Esophagus squamous epithelium (tissue), 5 donors: Measurements from ENCODE around the gene ST7. TPM values are rescaled to one million over a fixed set of nuclear protein-coding genes. Genes with fewer than 3 reads are reported as not detected.

Source experiments
- DNase-seq: peaks from one replicate; lab custom pipeline; 2025; lab: John Stamatoyannopoulos, UW
- H3K27ac ChIP-seq, 4 donors: fragments of 200-600 bp; sonication (generic); one replicate each; pipeline ENCODE4 v1.5.1; 2016 to 2019; ENCODE audit warnings: mild to moderate bottlenecking in 1 of 4
- H3K27me3 ChIP-seq, 4 donors: fragments of 200-600 bp; sonication (generic); 1 replicate in 3 of 4; 2 replicates in 1 of 4; pipeline versions ENCODE4 v1.5.1 to v1.6.0; 2017 to 2021; ENCODE audit warnings: antibody characterized with exemption in 1 of 4
- H3K36me3 ChIP-seq, 3 donors: fragments of 200-600 bp; sonication (generic); one replicate each; pipeline ENCODE4 v1.5.1; 2016 to 2019
- H3K4me1 ChIP-seq, 3 donors: fragments of 200-600 bp; sonication (generic); one replicate each; pipeline ENCODE4 v1.5.1; 2017 to 2019
- H3K4me3 ChIP-seq, 4 donors: fragments of 200-600 bp; sonication (generic); 1 replicate in 3 of 4; 2 replicates in 1 of 4; pipeline ENCODE4 v1.5.1; 2016 to 2019; ENCODE audit warnings: mild to moderate bottlenecking in 2 of 4, moderate library complexity in 1 of 4
- H3K9me3 ChIP-seq, 3 donors: fragments of 200-600 bp; sonication (generic); one replicate each; pipeline ENCODE4 v1.5.1; 2016 to 2019
- CTCF ChIP-seq, 6 experiments: fragments of 450-650 bp in 4 of 6; fragments of 200-600 bp in 2 of 6; sonication (generic) in 2 of 6; IDR thresholded peaks; one replicate each; pipeline ENCODE4 v1.5.1; 2016 to 2019; ENCODE audit warnings: antibody characterized with exemption in 6 of 6, mild to moderate bottlenecking in 4 of 6, moderate library complexity in 4 of 6
- POLR2A ChIP-seq, 4 donors: fragments of 450-650 bp; IDR thresholded peaks; one replicate each; pipeline ENCODE4 v1.6.1; 2017; ENCODE audit warnings: antibody characterized with exemption in 4 of 4, mild to moderate bottlenecking in 4 of 4, moderate library complexity in 3 of 4
- WGBS, 2 donors: methylation state at CpG; one replicate each; pipeline ENCODE4 v1.1.5; 2018; 5-methylcytosine and 5-hydroxymethylcytosine counted together
- intact Hi-C: fragments of 100-400 bp; cut with DNase I; formaldehyde crosslinking; loops from one replicate; pipeline ENCODE4 v1.15.0; 2022
- total RNA-seq, 4 donors: library from RNA; depleted of rRNA; stranded (reverse); fragments of >200 nt; gene quantifications; one replicate each; pipeline ENCODE4 v1.1.0, GENCODE V29; 2016
- donor health status: DM: yes; HTN: yes; CAD: no.

Gene ST7
- total RNA-seq, 4 donors from 2014 or later: 12.9 to 18.0 (median 15.3) TPM

- no peaks in the 10 kb centered on the region for H3K9me3 ChIP-seq
- no peak overlapping the region for H3K27ac ChIP-seq
- DNase-seq: no peak
- WGBS, 2 donors: 87 to 88% methylated on average over 3 of the region's 3 CpGs
- H3K36me3 ChIP-seq: peaks cover 0 to 4% (median 0%) of the 10 kb centered on the region in 3 donors
- no peak overlapping the region for H3K4me3 ChIP-seq
- TF ChIP-seq CTCF (IDR thresholded peaks at IDR 0.05) (no peak), POLR2A (IDR thresholded peaks at IDR 0.05) (no peak)
- intact Hi-C loops: no loop called here
- H3K27me3 ChIP-seq: no peaks in the 10 kb centered on the region
- peaks cover 0 to 5% (median 0%) of the 10 kb centered on the region in 3 donors for H3K4me1 ChIP-seq
Measured at GRCh38 chr7:117152213-117153007, 199.1 kb downstream of the ST7 start.

GRCh38 chr7:117153016-117153545 is 199.8 kb downstream of the ST7 start:
- Histone ChIP-seq H3K4me1 (peaks cover 0 to 11% (median 0%) of the 10 kb centered on the region in 3 donors), H3K36me3 (peaks cover 0 to 4% (median 0%) of the 10 kb centered on the region in 3 donors), H3K27ac (no peak overlapping the region), H3K9me3 (no peaks in the 10 kb centered on the region), H3K27me3 (no peaks in the 10 kb centered on the region), H3K4me3 (no peak overlapping the region)
- WGBS, 2 donors: 85 to 86% methylated on average over 1 of the region's 1 CpG
- no peak for DNase-seq
- TF ChIP-seq POLR2A (IDR thresholded peaks at IDR 0.05) (no peak), CTCF (IDR thresholded peaks at IDR 0.05) (no peak)
- intact Hi-C loops: no loop called here

- intact Hi-C loops: no loop called here
- 86 to 87% methylated on average over 1 of the region's 1 CpG for WGBS, 2 donors
Measured at GRCh38 chr7:117154721-117155120, 201.4 kb downstream of the ST7 start.

GRCh38 chr7:117155694-117156093 is 202.4 kb downstream of the ST7 start:
- intact Hi-C loops: no loop called here
- TF ChIP-seq POLR2A (IDR thresholded peaks at IDR 0.05): no peak
- TF ChIP-seq CTCF (IDR thresholded peaks at IDR 0.05): no peak
- H3K27me3 ChIP-seq: no peaks in the 10 kb centered on the region
- H3K27ac ChIP-seq: no peak overlapping the region
- DNase-seq: no peak
- peaks cover 0 to 4% (median 0%) of the 10 kb centered on the region in 3 donors for H3K36me3 ChIP-seq
- H3K4me1 ChIP-seq: peaks cover 0 to 19% (median 0%) of the 10 kb centered on the region in 3 donors
- WGBS, 2 donors: 90 to 92% methylated on average over 1 of the region's 1 CpG
- no peak overlapping the region for H3K4me3 ChIP-seq
- H3K9me3 ChIP-seq: no peaks in the 10 kb centered on the region

More at GRCh38 chr7:117154721-117155120, 201.4 kb downstream of the ST7 start:
- no peak overlapping the region for H3K27ac ChIP-seq
- H3K4me3 ChIP-seq: no peak overlapping the region
- peaks cover 0 to 19% (median 0%) of the 10 kb centered on the region in 3 donors for H3K4me1 ChIP-seq
- no peaks in the 10 kb centered on the region for H3K27me3 ChIP-seq
- TF ChIP-seq CTCF (IDR thresholded peaks at IDR 0.05) (no peak), POLR2A (IDR thresholded peaks at IDR 0.05) (no peak)
- no peak for DNase-seq
- no peaks in the 10 kb centered on the region for H3K9me3 ChIP-seq
- H3K36me3 ChIP-seq: peaks cover 0 to 4% (median 0%) of the 10 kb centered on the region in 3 donors
